GM12874 (cell line): Measurements from ENCODE around the gene TPRG1L.

Experiments
- TF ChIP-seq, protein P1 (sequence below): IDR thresholded peaks from 2 replicates; pipeline ENCODE4 v1.5.1; 2011; ENCODE audit warnings: low read depth, mild to moderate bottlenecking, control low read depth, low read length, moderate library complexity; ENCODE audit not compliant: insufficient read depth

TPRG1L gene

DNA sequence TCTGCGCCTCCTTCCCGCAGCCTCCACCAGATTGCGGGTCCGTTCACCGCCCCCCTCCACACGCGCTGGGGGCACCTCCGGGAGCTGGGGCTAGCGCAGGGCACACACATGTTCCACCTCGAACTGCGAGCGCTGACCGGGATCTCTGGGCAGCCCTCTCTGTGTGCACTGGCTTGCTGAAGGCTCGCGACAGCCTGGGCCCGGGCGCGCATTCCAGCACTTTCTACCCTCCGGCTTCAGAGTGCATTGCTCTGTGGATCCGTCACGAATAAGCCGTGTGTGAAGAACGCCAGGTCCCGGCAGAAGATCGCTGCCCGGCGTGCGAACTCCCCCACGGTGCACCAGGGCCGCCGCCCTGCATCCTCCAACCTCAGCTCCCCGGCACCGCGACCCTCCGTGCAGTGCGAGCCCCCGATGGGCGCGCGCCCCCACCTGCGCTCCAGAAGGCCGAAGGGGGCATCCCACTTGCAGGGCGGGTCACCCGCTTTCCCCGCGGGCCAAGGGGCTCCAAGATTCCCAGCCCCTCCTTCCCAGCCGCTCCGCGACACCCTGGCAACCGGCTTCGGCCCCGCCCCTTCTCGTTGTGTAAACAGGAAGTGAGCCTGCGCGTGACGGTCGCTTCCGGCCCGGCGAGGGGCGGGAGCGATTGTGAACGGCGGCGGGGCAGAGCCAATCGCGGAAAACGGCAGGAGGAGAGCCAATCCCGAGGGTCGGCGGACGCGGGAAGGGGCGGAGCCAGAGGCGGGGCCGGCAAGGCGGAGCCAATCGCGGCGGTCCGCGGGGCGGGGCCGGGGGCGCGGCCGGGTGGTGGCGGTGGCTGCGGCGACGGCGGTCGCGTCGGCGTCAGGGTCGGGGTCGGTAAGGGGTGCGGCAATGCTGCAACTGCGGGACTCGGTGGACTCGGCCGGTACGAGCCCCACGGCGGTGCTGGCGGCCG, at the start of gene TPRG1L:
Gene TPRG1L (plus strand): TSS at position 816 of the 937 bp plus-strand sequence. CDS start 58 bp downstream, at position 874.
- TF ChIP-seq, protein P1, sequence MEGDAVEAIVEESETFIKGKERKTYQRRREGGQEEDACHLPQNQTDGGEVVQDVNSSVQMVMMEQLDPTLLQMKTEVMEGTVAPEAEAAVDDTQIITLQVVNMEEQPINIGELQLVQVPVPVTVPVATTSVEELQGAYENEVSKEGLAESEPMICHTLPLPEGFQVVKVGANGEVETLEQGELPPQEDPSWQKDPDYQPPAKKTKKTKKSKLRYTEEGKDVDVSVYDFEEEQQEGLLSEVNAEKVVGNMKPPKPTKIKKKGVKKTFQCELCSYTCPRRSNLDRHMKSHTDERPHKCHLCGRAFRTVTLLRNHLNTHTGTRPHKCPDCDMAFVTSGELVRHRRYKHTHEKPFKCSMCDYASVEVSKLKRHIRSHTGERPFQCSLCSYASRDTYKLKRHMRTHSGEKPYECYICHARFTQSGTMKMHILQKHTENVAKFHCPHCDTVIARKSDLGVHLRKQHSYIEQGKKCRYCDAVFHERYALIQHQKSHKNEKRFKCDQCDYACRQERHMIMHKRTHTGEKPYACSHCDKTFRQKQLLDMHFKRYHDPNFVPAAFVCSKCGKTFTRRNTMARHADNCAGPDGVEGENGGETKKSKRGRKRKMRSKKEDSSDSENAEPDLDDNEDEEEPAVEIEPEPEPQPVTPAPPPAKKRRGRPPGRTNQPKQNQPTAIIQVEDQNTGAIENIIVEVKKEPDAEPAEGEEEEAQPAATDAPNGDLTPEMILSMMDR: no peak

DNA sequence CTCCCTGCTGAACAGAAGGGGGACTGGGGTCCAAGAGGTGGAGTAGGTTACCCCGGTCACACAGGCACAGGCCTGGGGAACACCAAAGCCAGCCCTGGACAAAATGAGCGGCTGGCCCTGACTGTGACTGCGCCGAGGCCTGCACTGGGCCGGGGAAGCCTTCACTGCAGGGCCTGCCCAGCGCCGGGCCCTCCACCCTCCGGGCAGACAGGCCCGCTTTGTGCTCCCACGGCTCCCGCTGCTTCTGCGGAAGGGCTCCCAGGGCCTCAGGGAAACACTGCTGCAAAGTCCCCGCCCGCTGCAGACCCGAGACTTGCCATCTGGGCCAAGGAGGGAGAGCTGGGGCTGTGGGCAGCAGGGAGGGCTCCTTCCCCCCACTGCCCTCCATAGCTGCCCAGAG, 48.8 kb upstream of the TPRG1L start:
- TF ChIP-seq, protein P1: no peak

DNA sequence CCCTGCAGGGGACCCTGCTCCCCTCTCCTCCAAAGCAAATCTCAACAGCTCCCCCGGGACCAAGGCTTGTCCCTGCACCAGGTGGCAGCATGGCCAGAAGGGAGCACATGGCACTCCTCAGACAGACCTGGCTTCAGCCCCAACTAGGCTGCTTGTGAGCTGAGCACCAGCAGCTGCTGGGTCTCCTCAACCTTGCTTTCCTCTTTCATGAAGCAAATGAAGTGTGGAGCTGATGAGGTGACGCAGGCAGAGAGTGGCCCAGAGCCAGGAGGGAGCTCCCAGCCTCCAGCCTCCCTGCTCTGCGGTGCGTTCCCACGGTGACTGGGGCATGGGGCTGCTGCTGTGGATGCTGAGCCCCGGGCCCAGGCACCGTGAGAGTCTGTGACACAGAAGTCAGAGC, 47.5 kb upstream of the TPRG1L start:
- TF ChIP-seq, protein P1: no peak

DNA sequence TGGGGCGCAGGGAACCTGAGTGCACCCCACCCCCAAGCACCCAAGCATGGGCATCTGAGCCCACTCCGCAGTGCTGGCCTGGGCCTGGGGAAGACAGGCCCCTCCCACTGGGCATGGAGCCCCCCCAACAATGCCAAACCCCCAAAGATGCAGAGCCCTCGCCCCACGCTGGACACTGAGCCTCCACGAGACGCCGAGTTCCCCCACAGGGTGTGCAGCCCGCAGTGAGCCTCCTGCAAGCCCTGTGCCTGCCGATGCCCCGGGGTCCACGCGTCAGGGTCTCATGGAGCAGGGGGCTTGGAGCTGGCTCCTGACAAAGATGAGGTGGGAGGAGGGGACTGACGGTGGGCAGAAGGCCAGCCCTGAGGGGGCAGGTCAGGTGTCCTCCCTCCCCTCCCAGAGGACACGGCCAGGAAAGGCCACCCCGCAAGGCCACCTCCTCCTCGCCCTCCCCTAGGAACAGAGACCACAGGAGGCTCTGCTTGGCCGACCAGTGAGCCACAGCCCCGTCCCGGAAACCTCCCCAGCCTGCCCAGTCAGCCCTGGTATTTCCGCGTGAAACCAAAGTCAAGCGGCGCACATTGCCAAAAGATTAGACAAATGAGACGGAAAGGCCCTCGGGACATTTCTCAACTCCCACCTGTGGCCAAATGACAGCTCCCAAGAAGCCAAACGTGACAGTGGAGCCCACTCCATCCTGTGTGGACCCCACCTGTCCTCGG, 46.9 kb upstream of the TPRG1L start:
- TF ChIP-seq, protein P1: no peak

DNA sequence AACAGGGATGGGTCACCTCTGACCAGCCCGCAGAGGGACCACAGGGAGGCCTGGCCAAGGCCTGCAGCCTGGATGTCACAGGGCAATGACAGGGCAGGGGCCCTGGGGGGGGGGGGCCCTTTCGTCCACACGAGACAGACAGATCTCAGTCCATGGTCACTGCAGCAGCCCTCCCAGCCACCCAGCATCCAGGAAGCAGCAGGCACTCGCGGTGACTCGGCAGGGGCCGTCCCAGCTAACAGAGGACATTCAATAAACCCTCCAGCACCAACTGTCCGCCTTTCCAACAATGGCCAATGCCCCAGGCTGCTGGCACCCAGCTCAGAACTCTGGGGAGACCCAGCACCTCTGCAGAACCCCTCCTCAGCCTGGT, 46.4 kb upstream of the TPRG1L start:
- TF ChIP-seq, protein P1: no peak

DNA sequence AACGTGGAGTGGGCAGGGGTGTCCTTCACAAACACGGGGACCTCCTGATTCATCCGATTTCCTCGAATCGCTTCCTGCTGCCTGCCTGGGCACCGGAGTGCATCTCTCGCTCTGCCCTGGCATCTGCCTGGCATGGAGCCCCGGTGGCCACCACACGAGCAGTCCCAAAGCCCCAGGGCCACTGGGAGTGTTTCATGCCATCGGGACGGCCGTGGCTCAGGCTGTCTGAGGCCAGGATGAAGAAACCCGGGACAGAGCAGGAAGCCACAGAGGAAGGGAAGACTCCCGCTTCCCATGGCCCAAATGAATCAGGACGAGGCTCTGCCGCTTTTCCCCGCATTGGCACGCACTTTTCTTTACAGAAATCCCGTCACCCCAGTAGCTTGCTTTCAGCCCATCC, 45.9 kb upstream of the TPRG1L start:
- TF ChIP-seq, protein P1: no peak

DNA sequence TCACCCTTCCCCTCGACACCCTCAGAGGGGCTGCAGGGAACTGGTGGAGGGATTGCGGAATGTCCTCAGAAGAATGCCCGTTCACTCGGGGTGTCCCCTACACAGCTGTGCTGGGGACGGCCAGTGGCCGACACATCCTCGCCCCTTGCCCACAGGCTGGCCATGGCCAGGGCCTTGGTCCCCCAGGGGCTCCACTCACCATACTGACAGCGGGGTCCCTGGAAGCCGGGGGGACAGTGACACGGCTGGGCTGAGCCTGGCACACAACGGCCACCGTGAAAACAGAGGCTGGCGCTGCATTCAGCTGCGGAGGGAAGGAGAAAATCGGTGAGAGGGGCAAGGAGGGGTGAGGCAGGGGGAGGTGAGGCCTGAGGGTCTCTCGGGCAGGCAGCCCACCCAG, 45.2 kb upstream of the TPRG1L start:
- TF ChIP-seq, protein P1: no peak
